Immature natural killer cell (primary cell): Measurements from ENCODE around the gene GPC3. TPM values are rescaled to one million over a fixed set of nuclear protein-coding genes. Genes with fewer than 3 reads are reported as not detected.

Experiments
- DNase-seq, 3 donors: peaks; one replicate each; pipeline ENCODE4 v3.0.0; 2022; ENCODE audit warnings: mixed read lengths in 1 of 3
- H3K27ac Mint-ChIP-seq, 6 donors: one replicate each; pipeline ENCODE4 v1.8.0; 2020; ENCODE audit warnings: mixed read lengths in 6 of 6, mild to moderate bottlenecking in 5 of 6, inconsistent platforms in 4 of 6, moderate library complexity in 3 of 6
- H3K27me3 Mint-ChIP-seq, 3 donors: one replicate each; pipeline ENCODE4 v1.8.0; 2020 to 2021; ENCODE audit warnings: low read depth in 3 of 3, mild to moderate bottlenecking in 3 of 3, mixed read lengths in 3 of 3, moderate library complexity in 3 of 3, inconsistent platforms in 1 of 3
- H3K36me3 Mint-ChIP-seq, 3 donors: one replicate each; pipeline ENCODE4 v1.8.0; 2020; ENCODE audit warnings: mixed read lengths in 3 of 3, inconsistent platforms in 2 of 3, mild to moderate bottlenecking in 2 of 3
- H3K4me1 Mint-ChIP-seq, 2 donors: one replicate each; pipeline ENCODE4 v1.8.0; 2020; ENCODE audit warnings: inconsistent platforms in 2 of 2, mild to moderate bottlenecking in 2 of 2, mixed read lengths in 2 of 2, moderate library complexity in 1 of 2
- H3K4me3 Mint-ChIP-seq, 5 donors: one replicate each; pipeline ENCODE4 v1.8.0; 2020; ENCODE audit warnings: mild to moderate bottlenecking in 5 of 5, mixed read lengths in 5 of 5, inconsistent platforms in 3 of 5, moderate library complexity in 3 of 5
- H3K9me3 Mint-ChIP-seq, 6 donors: one replicate each; pipeline ENCODE4 v1.8.0; 2020; ENCODE audit warnings: mild to moderate bottlenecking in 6 of 6, mixed read lengths in 6 of 6, inconsistent platforms in 4 of 6, moderate library complexity in 3 of 6
- polyA plus RNA-seq, 3 donors: library from polyadenylated mRNA; unstranded; fragments of 300-500 nt; fragmentation: Illumina TruSeq; gene quantifications; one replicate each; pipeline ENCODE4 v1.2.3, GENCODE V29; 2021

Gene GPC3
- polyA plus RNA-seq, 3 donors from 2014 or later: not detected

- peak; percentile 18 to 20 (median 19) for DNase-seq
- Mint-ChIP-seq H3K9me3 (no peaks in the 10 kb centered on the region), H3K4me1 (no peaks in the 10 kb centered on the region), H3K27me3 (peaks cover 0 to 6% (median 3%) of the 10 kb centered on the region in 3 donors), H3K27ac (no peak overlapping the region), H3K36me3 (no peaks in the 10 kb centered on the region), H3K4me3 (no peak overlapping the region)
Measured at GRCh38 chrX:133838761-133839676, 146.4 kb downstream of the GPC3 start.

- no peak for DNase-seq
- Mint-ChIP-seq H3K27ac (no peak overlapping the region), H3K4me3 (no peak overlapping the region), H3K36me3 (no peaks in the 10 kb centered on the region), H3K9me3 (no peaks in the 10 kb centered on the region), H3K27me3 (peaks cover 0 to 2% (median 1%) of the 10 kb centered on the region in 3 donors), H3K4me1 (no peaks in the 10 kb centered on the region)
Measured at GRCh38 chrX:133837091-133837490, 148.3 kb downstream of the GPC3 start.

GRCh38 chrX:133836561-133836960, 148.8 kb downstream of the GPC3 start:
- Mint-ChIP-seq H3K9me3 (no peaks in the 10 kb centered on the region), H3K36me3 (no peaks in the 10 kb centered on the region), H3K27me3 (peaks cover 0 to 2% (median 1%) of the 10 kb centered on the region in 3 donors), H3K4me3 (no peak overlapping the region), H3K4me1 (no peaks in the 10 kb centered on the region), H3K27ac (no peak overlapping the region)
- DNase-seq: no peak

- H3K36me3 Mint-ChIP-seq: no peaks in the 10 kb centered on the region
- no peaks in the 10 kb centered on the region for H3K9me3 Mint-ChIP-seq
- peaks cover 1 to 2% (median 1%) of the 10 kb centered on the region in 3 donors for H3K27me3 Mint-ChIP-seq
- no peak overlapping the region for H3K27ac Mint-ChIP-seq
- no peak overlapping the region for H3K4me3 Mint-ChIP-seq
- no peak for DNase-seq
- H3K4me1 Mint-ChIP-seq: no peaks in the 10 kb centered on the region
Measured at GRCh38 chrX:133834771-133835170, 150.6 kb downstream of the GPC3 start.

GRCh38 chrX:133819546-133819945, 165.8 kb downstream of the GPC3 start:
- Mint-ChIP-seq H3K36me3 (no peaks in the 10 kb centered on the region), H3K4me1 (no peaks in the 10 kb centered on the region), H3K4me3 (no peak overlapping the region), H3K9me3 (no peaks in the 10 kb centered on the region), H3K27ac (no peak overlapping the region), H3K27me3 (peaks cover 0 to 4% (median 2%) of the 10 kb centered on the region in 3 donors)
- no peak for DNase-seq

- DNase-seq: no peak
- H3K4me3 Mint-ChIP-seq: no peak overlapping the region
- H3K36me3 Mint-ChIP-seq: no peaks in the 10 kb centered on the region
- no peak overlapping the region for H3K27ac Mint-ChIP-seq
- no peaks in the 10 kb centered on the region for H3K4me1 Mint-ChIP-seq
- H3K27me3 Mint-ChIP-seq: peaks cover 0 to 2% (median 2%) of the 10 kb centered on the region in 3 donors
- H3K9me3 Mint-ChIP-seq: no peaks in the 10 kb centered on the region
Measured at GRCh38 chrX:133818019-133818418, 167.4 kb downstream of the GPC3 start.

GRCh38 chrX:133815496-133815895, 169.9 kb downstream of the GPC3 start:
- H3K9me3 Mint-ChIP-seq: no peaks in the 10 kb centered on the region
- H3K27me3 Mint-ChIP-seq: peaks cover 0 to 6% (median 2%) of the 10 kb centered on the region in 3 donors
- no peak for DNase-seq
- no peaks in the 10 kb centered on the region for H3K4me1 Mint-ChIP-seq
- no peak overlapping the region for H3K4me3 Mint-ChIP-seq
- no peak overlapping the region for H3K27ac Mint-ChIP-seq
- no peaks in the 10 kb centered on the region for H3K36me3 Mint-ChIP-seq

- peaks cover 0 to 6% (median 2%) of the 10 kb centered on the region in 3 donors for H3K27me3 Mint-ChIP-seq
- H3K27ac Mint-ChIP-seq: no peak overlapping the region
- no peaks in the 10 kb centered on the region for H3K9me3 Mint-ChIP-seq
- H3K36me3 Mint-ChIP-seq: no peaks in the 10 kb centered on the region
- no peak overlapping the region for H3K4me3 Mint-ChIP-seq
- no peak for DNase-seq
- H3K4me1 Mint-ChIP-seq: no peaks in the 10 kb centered on the region
Measured at GRCh38 chrX:133813971-133814370, 171.4 kb downstream of the GPC3 start.

GRCh38 chrX:133812402-133812801, 173.0 kb downstream of the GPC3 start:
- no peak overlapping the region for H3K27ac Mint-ChIP-seq
- peaks cover 0 to 6% (median 2%) of the 10 kb centered on the region in 3 donors for H3K27me3 Mint-ChIP-seq
- DNase-seq: no peak
- no peaks in the 10 kb centered on the region for H3K9me3 Mint-ChIP-seq
- no peaks in the 10 kb centered on the region for H3K36me3 Mint-ChIP-seq
- no peak overlapping the region for H3K4me3 Mint-ChIP-seq
- no peaks in the 10 kb centered on the region for H3K4me1 Mint-ChIP-seq

- H3K9me3 Mint-ChIP-seq: no peaks in the 10 kb centered on the region
Measured at GRCh38 chrX:133810925-133811324, 174.5 kb downstream of the GPC3 start.

GRCh38 chrX:133804072-133804471, 181.3 kb downstream of the GPC3 start:
- Mint-ChIP-seq H3K27ac (no peak overlapping the region), H3K27me3 (peaks cover 0 to 5% (median 0%) of the 10 kb centered on the region in 3 donors)

More at GRCh38 chrX:133810925-133811324, 174.5 kb downstream of the GPC3 start:
- no peak overlapping the region for H3K27ac Mint-ChIP-seq
- H3K27me3 Mint-ChIP-seq: peaks cover 0 to 5% (median 0%) of the 10 kb centered on the region in 3 donors
- H3K4me3 Mint-ChIP-seq: no peak overlapping the region
- H3K36me3 Mint-ChIP-seq: no peaks in the 10 kb centered on the region
- H3K4me1 Mint-ChIP-seq: no peaks in the 10 kb centered on the region
- no peak for DNase-seq

GRCh38 chrX:133796282-133796681, 189.1 kb downstream of the GPC3 start:
- Mint-ChIP-seq H3K4me3 (no peak overlapping the region), H3K4me1 (no peaks in the 10 kb centered on the region), H3K27ac (no peak overlapping the region)

More at GRCh38 chrX:133804072-133804471, 181.3 kb downstream of the GPC3 start:
- H3K4me1 Mint-ChIP-seq: no peaks in the 10 kb centered on the region
- DNase-seq: no peak
- no peaks in the 10 kb centered on the region for H3K9me3 Mint-ChIP-seq
- H3K4me3 Mint-ChIP-seq: no peak overlapping the region
- no peaks in the 10 kb centered on the region for H3K36me3 Mint-ChIP-seq

GRCh38 chrX:133794126-133794525, 191.3 kb downstream of the GPC3 start:
- Mint-ChIP-seq H3K9me3 (no peaks in the 10 kb centered on the region), H3K27ac (no peak overlapping the region), H3K4me3 (no peak overlapping the region), H3K36me3 (no peaks in the 10 kb centered on the region), H3K4me1 (no peaks in the 10 kb centered on the region), H3K27me3 (peaks cover 0 to 6% (median under 1%) of the 10 kb centered on the region in 3 donors)
- no peak for DNase-seq

More at GRCh38 chrX:133796282-133796681, 189.1 kb downstream of the GPC3 start:
- DNase-seq: no peak
- H3K9me3 Mint-ChIP-seq: no peaks in the 10 kb centered on the region
- H3K27me3 Mint-ChIP-seq: peaks cover 0 to 6% (median 0%) of the 10 kb centered on the region in 3 donors
- H3K36me3 Mint-ChIP-seq: no peaks in the 10 kb centered on the region

GRCh38 chrX:133793626-133794025, 191.8 kb downstream of the GPC3 start:
- H3K4me1 Mint-ChIP-seq: no peaks in the 10 kb centered on the region
- H3K9me3 Mint-ChIP-seq: no peaks in the 10 kb centered on the region
- DNase-seq: no peak
- no peak overlapping the region for H3K4me3 Mint-ChIP-seq
- no peaks in the 10 kb centered on the region for H3K36me3 Mint-ChIP-seq
- no peak overlapping the region for H3K27ac Mint-ChIP-seq
- peaks cover 0 to 6% (median 4%) of the 10 kb centered on the region in 3 donors for H3K27me3 Mint-ChIP-seq
